ENCODE measurements around the gene MAOA.

GRCh38 chrX:43641691-43642090, 14.4 kb upstream of the MAOA start:
- no peak for TF ChIP-seq REST (IDR thresholded peaks at IDR 0.05; ENCODE audit: insufficient read depth in 1 of 2, low read depth in 2 of 2, low read length in 1 of 2)
- no peak for TF ChIP-seq CTCF (IDR thresholded peaks at IDR 0.05)
- TF ChIP-seq POLR2AphosphoS5 (IDR thresholded peaks at IDR 0.05; ENCODE audit: low read depth, low read length) = no peak

Data from Panc1 (cell line).